Liver (tissue), 9 donors: ENCODE data around the gene BACH2. TPM values are rescaled to one million over a fixed set of nuclear protein-coding genes. Genes with fewer than 3 reads are reported as not detected.

ENCODE experiments used
- DNase-seq: peaks from one replicate; pipeline ENCODE4 v3.0.0-alpha.2; 2017; ENCODE audit warnings: low spot score
- H3K27ac ChIP-seq, 2 donors: one replicate each; pipeline ENCODE4 v1.7.0; 2013; ENCODE audit warnings: inconsistent platforms in 2 of 2, low read length in 2 of 2, control low read depth in 1 of 2, low read depth in 1 of 2, mild to moderate bottlenecking in 1 of 2
- H3K27me3 ChIP-seq, 4 donors: one replicate each; pipeline versions ENCODE4 v1.6.1 to v1.7.0; 2013; ENCODE audit warnings: low read length in 3 of 4, inconsistent platforms in 1 of 4, mild to moderate bottlenecking in 1 of 4, moderate library complexity in 1 of 4; ENCODE audit not compliant: control insufficient read depth in 4 of 4, insufficient read depth in 4 of 4
- H3K36me3 ChIP-seq, 4 donors: one replicate each; pipeline versions ENCODE4 v1.6.1 to v1.7.0; 2013; ENCODE audit warnings: low read length in 3 of 4, mild to moderate bottlenecking in 3 of 4, low read depth in 1 of 4, moderate library complexity in 1 of 4; ENCODE audit not compliant: control insufficient read depth in 4 of 4, insufficient read depth in 3 of 4
- H3K4me1 ChIP-seq, 4 donors: one replicate each; pipeline versions ENCODE4 v1.6.1 to v1.7.0; 2013; ENCODE audit warnings: low read length in 3 of 4, mild to moderate bottlenecking in 3 of 4, moderate library complexity in 1 of 4; ENCODE audit not compliant: control insufficient read depth in 4 of 4, insufficient read depth in 4 of 4
- H3K4me3 ChIP-seq, 3 donors: one replicate each; pipeline versions ENCODE4 v1.6.1 to v1.7.0; 2013; ENCODE audit warnings: low read length in 3 of 3, control low read depth in 1 of 3, low read depth in 1 of 3, mild to moderate bottlenecking in 1 of 3
- H3K9ac ChIP-seq, 2 donors: one replicate each; pipeline ENCODE4 v1.7.0; 2013; ENCODE audit warnings: low read length in 2 of 2, mild to moderate bottlenecking in 2 of 2, moderate library complexity in 2 of 2, control low read depth in 1 of 2, low read depth in 1 of 2
- H3K9me3 ChIP-seq, 4 donors: one replicate each; pipeline versions ENCODE4 v1.6.1 to v1.7.0; 2013; ENCODE audit warnings: low read length in 3 of 4; ENCODE audit not compliant: control insufficient read depth in 4 of 4
- FOXA1 ChIP-seq: IDR thresholded peaks from 2 replicates; pipeline ENCODE4 v1.6.1; 2016; ENCODE audit warnings: antibody characterized with exemption
- FOXA2 ChIP-seq: IDR thresholded peaks from 2 replicates; pipeline ENCODE4 v1.6.1; 2016; ENCODE audit warnings: antibody characterized with exemption
- HNF4A ChIP-seq, 2 donors: conservative IDR thresholded peaks; 2 replicates each; pipeline ENCODE4 v1.6.1; 2016; ENCODE audit warnings: antibody characterized with exemption in 2 of 2, mild to moderate bottlenecking in 2 of 2
- HNF4G ChIP-seq: IDR thresholded peaks from 2 replicates; pipeline ENCODE4 v1.6.1; 2016; ENCODE audit warnings: antibody characterized with exemption
- JUND ChIP-seq, 2 donors: IDR thresholded peaks; 2 replicates each; pipeline ENCODE4 v1.6.1; 2016; ENCODE audit warnings: antibody characterized with exemption in 2 of 2
- NR2F2 ChIP-seq: IDR thresholded peaks from 2 replicates; pipeline ENCODE4 v1.6.1; 2016; ENCODE audit warnings: antibody characterized with exemption
- RAD21 ChIP-seq, 2 donors: IDR thresholded peaks; 2 replicates each; pipeline ENCODE4 v1.6.1; 2016; ENCODE audit warnings: antibody characterized with exemption in 2 of 2, mild to moderate bottlenecking in 2 of 2
- RXRA ChIP-seq, 2 donors: IDR thresholded peaks; 2 replicates each; pipeline ENCODE4 v1.6.1; 2017 to 2018; ENCODE audit warnings: antibody characterized with exemption in 2 of 2, mild to moderate bottlenecking in 1 of 2
- SP1 ChIP-seq: IDR thresholded peaks from 2 replicates; pipeline ENCODE4 v1.6.1; 2018; ENCODE audit warnings: antibody characterized with exemption, mild to moderate bottlenecking
- WGBS: extraction: QIAGEN DNeasy Blood & Tissue Kit; methylation state at CpG from one replicate; pipeline ENCODE4 v1.1.7; 2013; 5-methylcytosine and 5-hydroxymethylcytosine counted together
- polyA plus RNA-seq, 2 donors: library from polyadenylated mRNA; stranded (reverse) in 1 of 2; unstranded in 1 of 2; fragments of 200-250 nt in 1 of 2; fragments of >200 nt in 1 of 2; fragmentation: Nextera tagmentation in 1 of 2; extraction: Ambion mirVana in 1 of 2; gene quantifications; one replicate each; pipeline versions ENCODE4 v1.2.1 to v1.2.3, GENCODE V29; 2013 to 2015
- total RNA-seq, 2 donors: library from RNA; depleted of rRNA; stranded (reverse); fragments of >200 nt; gene quantifications; one replicate each; pipeline ENCODE4 v1.2.3, GENCODE V29; 2014
- TF ChIP-seq, protein P1 (sequence below): fragments of 150-350 bp; IDR thresholded peaks from 2 replicates; pipeline ENCODE4 v1.5.1; 2017; ENCODE audit warnings: improper control_type of control experiment, low read depth, low read length; ENCODE audit not compliant: missing input control
- TF ChIP-seq, protein P2 (sequence below): IDR thresholded peaks from 2 replicates; pipeline ENCODE4 v1.6.1; 2016; ENCODE audit warnings: antibody characterized with exemption
- TF ChIP-seq, protein P3 (sequence below): IDR thresholded peaks from 2 replicates; pipeline ENCODE4 v1.6.1; 2016; ENCODE audit warnings: antibody characterized with exemption
- TF ChIP-seq, protein P4 (sequence below): IDR thresholded peaks from 2 replicates; pipeline ENCODE4 v1.6.1; 2016; ENCODE audit warnings: antibody characterized with exemption, mild to moderate bottlenecking
- donor health status: healthy.
- donor health status: healthy.
- donor health status: healthy.
- donor health status: healthy.
- donor health status: healthy.

BACH2 gene
- total and polyA plus RNA-seq, 4 donors = 1.9 to 3.7 (median 1.9) TPM

DNA sequence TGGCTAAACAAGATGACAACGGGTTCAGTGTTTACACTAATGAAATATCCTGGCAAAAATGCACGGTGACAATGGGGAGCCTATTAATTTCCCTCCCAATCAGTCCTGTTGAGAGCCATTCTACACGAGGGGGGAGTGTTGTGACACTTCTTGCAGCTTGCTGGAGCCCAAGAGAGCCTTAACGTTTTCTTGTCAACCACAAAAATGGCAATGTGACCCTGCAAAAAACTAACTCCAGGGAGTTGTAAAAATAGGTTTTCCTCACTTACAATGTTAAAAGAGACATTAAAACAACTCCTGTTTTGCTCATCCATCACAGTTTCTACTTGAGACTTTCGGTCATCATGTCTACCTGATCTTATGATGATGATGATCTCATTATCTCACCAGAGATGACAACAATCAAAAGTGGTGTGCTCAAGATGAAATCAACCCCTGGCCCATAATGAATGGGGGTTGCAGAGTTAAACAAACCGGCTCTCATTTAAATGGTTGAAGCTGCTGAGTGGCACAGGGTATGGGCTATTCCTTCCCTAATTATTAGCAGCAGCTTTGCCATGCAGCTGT is 344.5 kb downstream of the BACH2 start:
- no peak overlapping the region for H3K4me3 ChIP-seq
- no peaks in the 10 kb centered on the region for H3K27me3 ChIP-seq
- H3K27ac ChIP-seq = peak overlapping the region; percentile 63 to 66
- WGBS = 55% methylated on average over 6 of the region's 6 CpGs
- no peaks in the 10 kb centered on the region for H3K9me3 ChIP-seq
- no peaks in the 10 kb centered on the region for H3K36me3 ChIP-seq
- TF ChIP-seq HNF4G (no peak), FOXA2 (no peak), FOXA1 (no peak), HNF4A (conservative IDR thresholded peaks at IDR 0.05) (no peak), RAD21 (IDR thresholded peaks at IDR 0.05) (no peak)
- TF ChIP-seq, protein P1, sequence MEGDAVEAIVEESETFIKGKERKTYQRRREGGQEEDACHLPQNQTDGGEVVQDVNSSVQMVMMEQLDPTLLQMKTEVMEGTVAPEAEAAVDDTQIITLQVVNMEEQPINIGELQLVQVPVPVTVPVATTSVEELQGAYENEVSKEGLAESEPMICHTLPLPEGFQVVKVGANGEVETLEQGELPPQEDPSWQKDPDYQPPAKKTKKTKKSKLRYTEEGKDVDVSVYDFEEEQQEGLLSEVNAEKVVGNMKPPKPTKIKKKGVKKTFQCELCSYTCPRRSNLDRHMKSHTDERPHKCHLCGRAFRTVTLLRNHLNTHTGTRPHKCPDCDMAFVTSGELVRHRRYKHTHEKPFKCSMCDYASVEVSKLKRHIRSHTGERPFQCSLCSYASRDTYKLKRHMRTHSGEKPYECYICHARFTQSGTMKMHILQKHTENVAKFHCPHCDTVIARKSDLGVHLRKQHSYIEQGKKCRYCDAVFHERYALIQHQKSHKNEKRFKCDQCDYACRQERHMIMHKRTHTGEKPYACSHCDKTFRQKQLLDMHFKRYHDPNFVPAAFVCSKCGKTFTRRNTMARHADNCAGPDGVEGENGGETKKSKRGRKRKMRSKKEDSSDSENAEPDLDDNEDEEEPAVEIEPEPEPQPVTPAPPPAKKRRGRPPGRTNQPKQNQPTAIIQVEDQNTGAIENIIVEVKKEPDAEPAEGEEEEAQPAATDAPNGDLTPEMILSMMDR = no peak
- H3K9ac ChIP-seq = no peak overlapping the region
- H3K4me1 ChIP-seq = peaks cover 2 to 45% (median 30%) of the 10 kb centered on the region in 4 donors
- no peak for DNase-seq

DNA sequence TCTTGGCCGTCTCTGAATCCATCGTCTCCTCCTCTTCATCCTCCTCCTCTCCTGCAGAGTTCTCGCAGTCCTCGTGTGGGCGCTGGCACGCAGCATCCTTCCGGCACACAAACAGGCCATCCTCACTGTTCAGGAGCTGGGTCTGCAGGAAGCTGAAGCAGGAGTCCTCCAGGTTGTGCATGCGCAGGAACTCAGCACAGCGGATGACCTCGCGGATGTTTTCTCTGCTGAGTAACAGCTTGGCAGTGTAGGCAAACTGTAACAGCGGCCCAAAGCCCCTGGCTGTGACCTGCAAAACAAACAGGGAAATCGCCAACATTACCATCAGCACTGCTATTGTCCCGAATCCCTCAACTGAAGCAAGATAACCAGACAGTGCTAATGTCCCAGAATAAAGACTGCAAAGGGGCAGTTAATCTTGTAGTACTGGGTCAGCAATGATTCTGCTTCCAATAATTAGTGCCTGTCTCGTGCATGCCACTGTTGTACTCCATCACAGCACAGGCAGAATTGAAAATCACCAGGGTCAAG is 345.0 kb downstream of the BACH2 start:
- no peaks in the 10 kb centered on the region for H3K36me3 ChIP-seq
- TF ChIP-seq, protein P2, sequence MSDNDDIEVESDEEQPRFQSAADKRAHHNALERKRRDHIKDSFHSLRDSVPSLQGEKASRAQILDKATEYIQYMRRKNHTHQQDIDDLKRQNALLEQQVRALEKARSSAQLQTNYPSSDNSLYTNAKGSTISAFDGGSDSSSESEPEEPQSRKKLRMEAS = no peak
- TF ChIP-seq NR2F2 (peak; percentile 37), SP1 (peak; percentile 61), RXRA (IDR thresholded peaks at IDR 0.05) (peak; percentile 28 to 87), RAD21 (IDR thresholded peaks at IDR 0.05) (peak in 1 of 2 donors; percentile 61), HNF4A (conservative IDR thresholded peaks at IDR 0.05) (peak in 1 of 2 donors; percentile 56), HNF4G (no peak)
- H3K9me3 ChIP-seq = no peaks in the 10 kb centered on the region
- no peaks in the 10 kb centered on the region for H3K27me3 ChIP-seq
- H3K9ac ChIP-seq = no peak overlapping the region
- no peak overlapping the region for H3K4me3 ChIP-seq
- H3K27ac ChIP-seq = peak overlapping the region; percentile 63 to 66
- 61% methylated on average over 15 of the region's 15 CpGs for WGBS
- H3K4me1 ChIP-seq = peaks cover 0 to 40% (median 27%) of the 10 kb centered on the region in 4 donors
- DNase-seq = no peak

DNA sequence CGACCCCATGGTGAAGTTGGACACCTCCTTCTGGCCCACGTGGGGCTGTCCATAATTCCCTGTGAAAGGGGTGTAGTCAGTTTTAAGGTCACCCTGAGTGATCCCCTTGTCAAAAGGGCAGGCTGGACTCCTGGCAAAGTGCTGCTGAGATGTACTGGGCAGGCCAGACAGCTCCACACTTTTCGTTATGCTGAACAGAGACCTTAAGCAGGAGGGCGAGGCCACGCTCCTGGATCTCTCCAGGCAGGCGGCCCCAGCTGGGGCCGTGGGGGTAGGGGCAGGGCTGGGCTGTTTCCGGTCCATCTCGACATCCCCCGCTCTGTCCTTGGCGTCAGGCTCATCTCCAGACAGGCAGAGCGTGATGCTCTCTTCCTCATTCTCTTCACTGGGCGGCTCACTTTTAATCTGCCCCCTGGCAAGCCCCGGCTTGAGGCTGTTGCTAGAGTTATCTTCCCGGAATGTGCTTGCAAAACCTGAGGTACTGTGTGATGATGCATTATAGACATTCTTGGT is 345.7 kb downstream of the BACH2 start:
- Histone ChIP-seq H3K27me3 (no peaks in the 10 kb centered on the region), H3K4me3 (no peak overlapping the region), H3K36me3 (no peaks in the 10 kb centered on the region), H3K4me1 (peaks cover 0 to 32% (median 22%) of the 10 kb centered on the region in 4 donors), H3K9ac (no peak overlapping the region), H3K27ac (no peak overlapping the region), H3K9me3 (no peaks in the 10 kb centered on the region)
- TF ChIP-seq, protein P3, sequence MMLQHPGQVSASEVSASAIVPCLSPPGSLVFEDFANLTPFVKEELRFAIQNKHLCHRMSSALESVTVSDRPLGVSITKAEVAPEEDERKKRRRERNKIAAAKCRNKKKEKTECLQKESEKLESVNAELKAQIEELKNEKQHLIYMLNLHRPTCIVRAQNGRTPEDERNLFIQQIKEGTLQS = no peak
- no peak for TF ChIP-seq FOXA2
- no peak for TF ChIP-seq JUND (IDR thresholded peaks at IDR 0.05)
- TF ChIP-seq, protein P4, sequence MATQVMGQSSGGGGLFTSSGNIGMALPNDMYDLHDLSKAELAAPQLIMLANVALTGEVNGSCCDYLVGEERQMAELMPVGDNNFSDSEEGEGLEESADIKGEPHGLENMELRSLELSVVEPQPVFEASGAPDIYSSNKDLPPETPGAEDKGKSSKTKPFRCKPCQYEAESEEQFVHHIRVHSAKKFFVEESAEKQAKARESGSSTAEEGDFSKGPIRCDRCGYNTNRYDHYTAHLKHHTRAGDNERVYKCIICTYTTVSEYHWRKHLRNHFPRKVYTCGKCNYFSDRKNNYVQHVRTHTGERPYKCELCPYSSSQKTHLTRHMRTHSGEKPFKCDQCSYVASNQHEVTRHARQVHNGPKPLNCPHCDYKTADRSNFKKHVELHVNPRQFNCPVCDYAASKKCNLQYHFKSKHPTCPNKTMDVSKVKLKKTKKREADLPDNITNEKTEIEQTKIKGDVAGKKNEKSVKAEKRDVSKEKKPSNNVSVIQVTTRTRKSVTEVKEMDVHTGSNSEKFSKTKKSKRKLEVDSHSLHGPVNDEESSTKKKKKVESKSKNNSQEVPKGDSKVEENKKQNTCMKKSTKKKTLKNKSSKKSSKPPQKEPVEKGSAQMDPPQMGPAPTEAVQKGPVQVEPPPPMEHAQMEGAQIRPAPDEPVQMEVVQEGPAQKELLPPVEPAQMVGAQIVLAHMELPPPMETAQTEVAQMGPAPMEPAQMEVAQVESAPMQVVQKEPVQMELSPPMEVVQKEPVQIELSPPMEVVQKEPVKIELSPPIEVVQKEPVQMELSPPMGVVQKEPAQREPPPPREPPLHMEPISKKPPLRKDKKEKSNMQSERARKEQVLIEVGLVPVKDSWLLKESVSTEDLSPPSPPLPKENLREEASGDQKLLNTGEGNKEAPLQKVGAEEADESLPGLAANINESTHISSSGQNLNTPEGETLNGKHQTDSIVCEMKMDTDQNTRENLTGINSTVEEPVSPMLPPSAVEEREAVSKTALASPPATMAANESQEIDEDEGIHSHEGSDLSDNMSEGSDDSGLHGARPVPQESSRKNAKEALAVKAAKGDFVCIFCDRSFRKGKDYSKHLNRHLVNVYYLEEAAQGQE = no peak
- no peak for DNase-seq
- 92% methylated on average over 15 of the region's 15 CpGs for WGBS
